GM19455 (cell line): ENCODE data around the gene ZEB2.

ENCODE experiments used
- ATAC-seq: cut with Tn5 transposase; IDR thresholded peaks from one replicate; pipeline ENCODE4 v1.9.1; 2021; ENCODE audit not compliant: unreplicated experiment

ZEB2 gene

GRCh38 chr2:144514616-144515091 is 5.3 kb downstream of the ZEB2 start:
- ATAC-seq, result no peak

- no peak for ATAC-seq
Observed at GRCh38 chr2:144513388-144514101, 6.4 kb downstream of the ZEB2 start.

GRCh38 chr2:144512891-144513351 is 7.0 kb downstream of the ZEB2 start:
- no peak for ATAC-seq

GRCh38 chr2:144512470-144512869 is 7.4 kb downstream of the ZEB2 start:
- ATAC-seq, result no peak

- no peak for ATAC-seq
Observed at GRCh38 chr2:144511937-144512336, 8.0 kb downstream of the ZEB2 start.

GRCh38 chr2:144511226-144511810 is 8.6 kb downstream of the ZEB2 start:
- no peak for ATAC-seq

GRCh38 chr2:144510294-144510991 is 9.5 kb downstream of the ZEB2 start:
- ATAC-seq, result peak; percentile 60

- ATAC-seq, result no peak
Observed at GRCh38 chr2:144509879-144510221, 10.1 kb downstream of the ZEB2 start.

- no peak for ATAC-seq
Observed at GRCh38 chr2:144509001-144509878, 10.7 kb downstream of the ZEB2 start.

GRCh38 chr2:144508172-144508851 is 11.6 kb downstream of the ZEB2 start:
- no peak for ATAC-seq

GRCh38 chr2:144507441-144508171 is 12.3 kb downstream of the ZEB2 start:
- ATAC-seq, result no peak

GRCh38 chr2:144505245-144505831 is 14.6 kb downstream of the ZEB2 start:
- ATAC-seq, result no peak

- no peak for ATAC-seq
Observed at GRCh38 chr2:144504218-144504641, 15.7 kb downstream of the ZEB2 start.

- no peak for ATAC-seq
Observed at GRCh38 chr2:144503242-144503641, 16.7 kb downstream of the ZEB2 start.

GRCh38 chr2:144502369-144502768 is 17.6 kb downstream of the ZEB2 start:
- no peak for ATAC-seq

GRCh38 chr2:144501627-144502026 is 18.3 kb downstream of the ZEB2 start:
- ATAC-seq, result no peak

GRCh38 chr2:144501118-144501517 is 18.8 kb downstream of the ZEB2 start:
- ATAC-seq, result no peak

GRCh38 chr2:144500563-144500962 is 19.4 kb downstream of the ZEB2 start:
- no peak for ATAC-seq

- ATAC-seq, result no peak
Observed at GRCh38 chr2:144498277-144498676, 21.6 kb downstream of the ZEB2 start.
